SK-N-SH (cell line): ENCODE data around the gene PCNX2.

ENCODE experiments used
- CTCF ChIP-seq: fragments of 200-600 bp; sonication (generic); IDR thresholded peaks from 2 replicates; pipeline ENCODE4 v1.6.1; 2017; ENCODE audit warnings: antibody characterized with exemption, mild to moderate bottlenecking, moderate library complexity
- EP300 ChIP-seq, 2 experiments: IDR thresholded peaks; 2 replicates each; pipeline versions ENCODE4 v1.4.0 to v1.6.1; 2012; ENCODE audit warnings: borderline replicate concordance in 1 of 2, low read depth in 1 of 2, low read length in 1 of 2
- MAX ChIP-seq: IDR thresholded peaks from 2 replicates; pipeline ENCODE4 v1.4.0; 2012; ENCODE audit warnings: low read depth

GRCh38 chr1:233114159-233114558, 181.4 kb downstream of the PCNX2 start:
- TF ChIP-seq EP300 (IDR thresholded peaks at IDR 0.05; ENCODE audit: borderline replicate concordance in 1 of 2, low read depth in 1 of 2, low read length in 1 of 2) = no peak
- TF ChIP-seq MAX = no peak
- no peak for TF ChIP-seq CTCF
